Skin of body (tissue), 2 donors: Measurements from ENCODE around the gene SMNDC1. TPM values are rescaled to one million over a fixed set of nuclear protein-coding genes. Genes with fewer than 3 reads are reported as not detected.
"Not testable (repeated sequence)": the region's sequence is repeated elsewhere in the genome, so short reads cannot be mapped to it uniquely, and the experiment has no call there.

Experiments used
- DNase-seq: peaks from one replicate; lab custom pipeline; 2025; lab: John Stamatoyannopoulos, UW
- total RNA-seq: library from RNA; depleted of rRNA; stranded (reverse); fragments of >200 nt; gene quantifications from one replicate; pipeline ENCODE4 v1.2.3, GENCODE V29; 2014

The SMNDC1 gene
- total RNA-seq, 1 donor from 2014 or later: 13.8 TPM

DNA sequence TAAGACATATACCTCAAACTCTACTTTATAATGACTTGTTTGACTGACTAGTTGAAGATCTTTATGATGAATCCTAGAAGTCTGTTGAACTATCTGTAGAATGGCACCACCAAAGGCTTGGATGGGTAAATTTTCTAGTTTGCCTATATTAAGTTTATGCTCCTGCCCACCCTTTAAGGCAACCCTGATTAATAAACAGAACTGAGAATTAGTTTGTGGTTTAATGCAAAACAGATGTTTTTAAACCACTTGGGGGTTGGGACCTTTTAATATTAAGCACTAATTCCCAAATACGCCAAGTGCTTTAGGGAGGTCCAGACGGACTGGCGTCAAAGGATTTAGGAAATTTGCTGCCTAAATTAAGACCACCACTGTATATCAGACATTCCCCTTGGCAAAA is 20.5 kb downstream of the SMNDC1 start:
- no peak for DNase-seq

DNA sequence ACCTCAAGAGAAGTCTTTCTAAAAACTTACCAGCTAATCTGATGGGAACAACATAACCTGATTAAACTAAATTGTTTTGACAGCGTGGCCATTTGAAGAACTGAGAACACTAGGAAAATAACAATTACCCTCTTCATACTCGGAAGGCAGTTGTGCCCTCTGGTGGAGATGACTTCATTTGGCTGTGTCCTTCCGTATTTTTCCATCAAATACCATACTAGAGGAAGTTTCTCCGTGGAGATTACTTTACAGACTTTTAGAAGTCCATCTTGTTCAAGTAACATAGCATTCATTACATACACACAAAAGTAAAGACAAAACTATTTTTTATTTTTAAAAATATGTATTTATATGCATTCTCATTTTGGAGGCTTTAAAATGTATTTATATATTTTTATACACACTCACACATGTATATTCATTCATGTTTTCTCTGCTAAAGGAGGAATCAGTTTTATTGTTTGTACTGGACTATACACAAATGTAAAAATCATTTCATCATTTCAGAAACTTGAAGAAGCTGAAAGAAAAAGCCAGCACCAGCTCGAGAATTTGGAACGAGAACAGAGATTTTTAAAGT is 25.2 kb downstream of the SMNDC1 start:
- DNase-seq: peak; percentile 44

DNA sequence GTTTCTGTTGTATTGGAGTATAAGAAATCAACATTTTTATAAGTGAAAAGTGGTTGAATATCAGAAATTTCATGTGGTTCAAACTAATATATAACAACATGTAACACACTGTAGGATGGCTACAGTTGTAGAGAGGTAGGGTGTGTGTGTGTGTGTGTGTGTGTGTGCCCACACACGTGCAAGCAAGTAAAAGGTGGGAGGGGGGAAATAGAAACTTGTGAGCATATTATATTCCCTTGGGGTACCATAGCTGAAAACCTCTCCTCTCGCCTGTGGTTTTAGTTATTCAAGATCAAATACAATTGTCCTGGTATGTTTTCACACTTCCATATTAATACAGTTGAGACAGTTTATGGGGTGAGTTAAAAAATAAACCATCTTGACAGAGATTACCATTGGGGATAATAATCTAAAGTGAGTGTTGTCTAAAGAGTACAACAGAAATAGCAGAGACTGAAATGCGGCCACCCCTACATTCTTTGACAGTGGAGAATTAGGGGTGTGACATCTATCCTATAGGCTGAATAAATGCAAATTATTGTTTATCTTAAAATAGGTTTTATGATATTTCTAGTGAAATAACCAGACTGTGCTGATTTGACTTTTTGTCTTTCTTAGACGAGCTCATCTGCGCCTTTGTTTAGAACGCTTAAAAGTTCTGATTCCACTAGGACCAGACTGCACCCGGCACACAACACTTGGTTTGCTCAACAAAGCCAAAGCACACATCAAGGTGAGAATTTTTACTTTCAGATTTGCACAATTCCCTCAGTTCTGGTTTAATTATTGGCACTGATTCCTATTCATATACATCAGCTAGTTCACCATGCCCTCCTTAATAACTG is 25.9 kb downstream of the SMNDC1 start:
- no peak for DNase-seq

DNA sequence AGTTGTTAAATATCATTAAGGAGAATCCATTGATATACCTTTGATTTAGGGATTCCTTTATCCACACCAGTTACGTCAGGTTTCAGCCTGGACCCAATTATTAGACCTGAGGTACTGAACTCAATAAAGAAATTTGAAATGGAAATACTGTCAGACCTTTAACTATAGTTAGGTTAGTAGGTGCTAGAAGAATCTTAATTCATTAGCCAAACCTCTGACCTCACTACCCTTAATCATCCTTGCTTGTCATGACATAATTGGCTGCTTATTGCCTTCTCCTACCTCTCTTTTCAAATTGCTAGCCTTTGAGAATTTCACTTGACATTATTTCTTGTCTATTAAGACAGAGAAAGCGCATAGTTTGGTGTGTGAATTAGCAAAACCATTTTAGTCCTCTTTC is 27.1 kb downstream of the SMNDC1 start:
- DNase-seq: no peak

DNA sequence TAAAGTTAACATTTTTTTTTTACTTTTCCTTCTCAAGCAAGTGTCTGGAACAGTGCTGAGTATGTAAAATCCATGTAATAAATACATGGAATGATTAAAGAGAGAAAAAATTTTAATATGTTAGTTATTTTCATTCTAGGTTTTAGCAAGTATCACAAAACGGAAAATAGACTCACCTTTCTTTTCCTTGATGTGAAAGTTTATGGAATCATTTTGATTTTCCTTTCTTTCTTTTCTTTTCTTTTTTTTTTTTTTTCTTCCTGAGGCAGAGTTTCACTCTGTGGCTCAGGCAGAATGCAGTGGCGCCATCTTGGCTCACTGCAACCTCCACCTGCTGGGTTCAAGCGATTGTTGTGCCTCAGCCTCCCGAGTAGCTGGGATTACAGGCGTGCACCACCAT is 28.1 kb downstream of the SMNDC1 start:
- no peak for DNase-seq

DNA sequence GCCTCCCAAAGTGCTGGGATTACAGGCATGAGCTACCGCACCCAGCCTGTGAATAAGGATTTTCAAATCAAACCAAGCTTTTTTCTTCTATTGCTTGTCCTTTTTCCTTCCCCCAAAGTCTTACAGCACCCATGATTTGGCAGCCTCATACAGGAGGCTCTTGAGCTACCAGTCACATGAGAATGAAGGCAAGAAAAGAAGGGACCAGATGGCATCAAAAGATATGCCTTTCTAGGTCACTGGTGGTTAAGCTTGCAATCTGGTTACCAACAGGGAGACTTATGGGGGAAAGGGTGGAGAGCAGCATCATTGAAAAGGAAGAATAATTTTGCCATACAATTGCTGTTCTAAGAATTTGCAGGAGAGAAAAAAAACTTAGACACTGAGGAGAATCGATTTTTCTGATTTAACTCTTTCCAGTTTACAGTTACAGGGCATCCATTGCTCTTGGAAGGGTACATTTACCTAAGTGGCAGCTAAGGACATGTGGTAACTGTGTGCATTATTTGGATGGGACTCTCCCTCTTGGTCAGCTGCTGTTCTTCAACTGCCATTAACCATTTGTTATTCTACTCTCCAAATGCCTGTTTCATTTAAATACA is 29.5 kb downstream of the SMNDC1 start:
- no peak for DNase-seq

DNA sequence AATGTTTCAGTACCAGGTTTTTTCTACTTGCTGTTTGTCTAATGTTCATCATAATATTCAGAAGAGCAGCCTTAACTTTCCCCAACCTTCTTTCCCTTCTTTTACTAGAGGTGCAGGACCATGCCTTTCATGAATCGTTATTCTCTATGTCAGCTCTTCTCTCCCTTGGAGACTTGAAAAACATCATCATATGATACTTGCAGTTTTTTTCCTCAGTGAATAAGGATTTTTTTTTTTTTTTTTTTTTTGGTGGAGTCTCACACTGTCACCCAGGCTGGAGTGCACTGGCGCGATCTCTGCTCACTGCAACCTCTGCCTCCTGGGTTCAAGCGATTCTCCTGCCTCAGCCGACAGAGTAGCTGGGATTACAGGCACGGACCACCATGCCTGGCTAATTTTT is 30.1 kb downstream of the SMNDC1 start:
- DNase-seq: no peak

DNA sequence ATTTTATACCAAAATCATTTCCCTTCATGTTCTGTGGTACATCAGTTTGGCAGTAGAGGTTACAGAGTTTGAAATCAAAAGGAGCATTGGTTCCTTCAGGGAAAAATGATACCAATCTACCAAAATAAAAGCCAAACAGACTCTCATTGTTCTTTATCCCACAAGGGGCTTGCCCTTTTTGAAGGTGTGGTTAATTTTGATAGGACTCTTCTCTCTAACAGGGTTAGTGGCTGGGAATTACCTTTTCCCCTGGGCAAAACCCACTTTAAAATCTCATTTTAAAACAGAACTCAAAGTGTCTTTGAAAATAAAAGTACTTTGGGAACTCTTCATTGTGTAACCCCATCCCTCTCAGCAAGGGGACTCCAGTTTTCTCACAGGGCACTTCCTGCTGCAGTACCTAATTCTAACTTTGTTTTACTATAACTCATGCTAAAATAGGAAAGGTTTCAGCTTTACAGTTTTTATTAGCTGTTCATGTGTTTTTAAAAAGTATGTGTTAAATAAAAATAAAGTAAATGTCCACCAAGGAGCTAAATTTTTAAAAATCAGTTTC is 30.6 kb downstream of the SMNDC1 start:
- no peak for DNase-seq

DNA sequence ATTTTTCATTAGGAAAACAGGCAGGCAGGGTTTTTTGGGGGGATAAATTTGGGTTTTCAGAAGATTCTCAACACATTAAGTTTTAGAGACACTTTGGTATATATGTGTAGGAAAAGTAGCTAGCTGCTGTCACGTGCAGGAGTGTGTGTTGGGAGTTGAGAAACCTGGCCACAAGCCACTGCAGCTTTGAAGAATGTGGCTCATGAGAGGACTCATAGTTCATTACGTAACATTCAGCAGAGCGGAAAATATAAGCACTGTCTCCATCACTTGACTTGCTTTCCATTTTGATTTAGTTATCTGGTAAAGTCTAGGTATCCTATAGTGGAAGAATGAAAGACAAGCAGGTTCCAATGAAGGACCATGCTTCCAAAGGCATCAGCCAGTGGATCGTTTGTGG is 31.2 kb downstream of the SMNDC1 start:
- DNase-seq: peak; percentile 62

DNA sequence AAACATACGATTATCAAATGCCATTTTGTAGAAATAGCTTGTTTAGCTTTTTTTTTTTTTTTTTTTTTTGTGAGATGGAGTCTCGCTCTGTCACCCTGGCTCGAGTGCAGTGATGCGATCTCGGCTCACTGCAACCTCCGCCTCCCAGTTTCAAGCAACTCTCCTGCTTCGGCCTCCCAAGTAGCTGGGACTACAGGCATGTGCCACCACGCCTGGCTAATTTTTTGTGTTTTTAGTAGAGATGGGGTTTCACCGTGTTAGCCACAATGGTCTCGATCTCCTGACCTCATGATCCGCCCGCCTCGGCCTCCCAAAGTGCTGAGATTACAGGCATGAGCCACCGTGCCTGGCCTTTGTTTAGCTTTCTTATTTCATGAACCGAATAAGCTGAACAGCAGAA is 31.7 kb downstream of the SMNDC1 start:
- DNase-seq: not testable (repeated sequence)

DNA sequence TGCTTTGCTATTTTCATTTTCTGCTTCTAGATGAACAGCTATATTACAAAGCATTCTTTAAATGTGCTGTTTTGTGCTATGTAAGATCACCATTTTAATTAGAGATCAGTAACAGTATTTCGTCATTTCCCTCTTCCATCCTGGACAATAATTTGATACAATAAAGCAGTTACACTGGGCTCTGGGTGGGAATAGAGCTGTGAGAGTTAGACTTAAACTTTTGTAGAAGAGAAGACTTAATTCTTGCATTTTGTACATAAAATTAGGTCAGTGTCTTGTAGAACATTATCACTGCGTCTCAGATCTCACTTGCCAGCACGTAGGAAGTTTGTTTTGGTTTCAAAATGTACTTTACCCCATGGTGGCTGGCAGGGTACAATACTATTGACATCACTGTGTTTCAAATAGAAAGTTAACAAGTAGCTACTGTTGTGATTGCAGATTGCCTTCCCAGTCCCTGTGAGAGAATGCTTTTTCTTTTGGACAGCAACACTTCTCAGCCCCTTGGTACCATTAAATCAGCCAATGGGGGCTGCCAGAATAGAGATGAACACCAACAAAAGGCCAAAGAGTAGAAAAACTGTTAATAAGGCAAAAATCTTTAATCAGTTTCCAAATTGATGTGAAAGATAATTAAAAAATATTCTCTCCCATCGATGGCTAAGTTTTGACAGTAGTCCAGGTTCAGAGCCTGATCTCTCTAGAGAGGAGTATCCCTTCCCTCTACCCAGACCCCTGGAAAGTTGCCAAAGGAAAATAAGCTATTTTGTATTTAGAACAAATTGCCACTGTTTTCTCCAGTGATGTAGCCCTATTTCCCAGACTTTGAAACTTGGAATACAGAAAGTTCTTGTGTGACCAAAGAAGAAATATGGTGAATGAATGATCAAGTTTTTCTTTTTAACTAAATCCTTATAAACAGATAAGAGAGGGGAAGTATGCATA is 35.1 kb downstream of the SMNDC1 start:
- peak; percentile 21 for DNase-seq

DNA sequence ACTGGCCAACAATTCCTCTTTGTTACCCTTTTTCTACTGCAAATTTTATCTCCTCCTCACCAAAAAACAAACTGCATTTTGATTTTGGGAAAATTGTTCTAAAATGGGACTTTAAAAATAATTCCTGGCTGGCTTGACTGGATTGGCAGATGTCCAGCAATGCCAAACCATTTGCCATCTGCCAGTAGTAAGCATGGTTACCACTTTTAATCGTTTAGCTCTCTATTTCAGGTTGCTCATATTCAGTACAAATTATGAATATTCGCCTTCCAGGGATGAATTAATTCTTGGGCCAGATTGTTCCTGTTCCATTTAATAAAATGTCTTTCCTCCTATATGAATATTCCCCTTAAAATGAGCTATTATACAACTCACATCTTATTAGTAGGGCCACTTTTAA is 35.7 kb downstream of the SMNDC1 start:
- no peak for DNase-seq

DNA sequence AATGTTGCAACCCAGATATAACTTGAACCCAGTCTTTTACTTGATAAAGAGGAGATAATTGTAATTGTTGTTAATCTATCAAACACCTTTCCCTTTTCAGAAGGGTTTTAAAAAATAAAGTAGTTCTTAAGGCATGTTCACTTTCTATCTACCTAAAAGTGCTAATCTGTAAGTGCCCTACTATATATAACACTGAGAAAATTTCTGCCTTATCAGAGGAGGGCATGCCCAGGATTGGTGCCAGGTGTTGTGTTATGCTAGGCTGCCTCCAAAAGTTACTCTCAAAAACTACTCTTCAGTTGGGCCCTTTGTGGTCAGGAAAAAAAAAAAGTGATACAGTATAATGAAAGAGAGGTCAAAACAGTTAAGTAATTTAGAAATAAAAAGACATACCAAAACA is 36.3 kb downstream of the SMNDC1 start:
- no peak for DNase-seq

DNA sequence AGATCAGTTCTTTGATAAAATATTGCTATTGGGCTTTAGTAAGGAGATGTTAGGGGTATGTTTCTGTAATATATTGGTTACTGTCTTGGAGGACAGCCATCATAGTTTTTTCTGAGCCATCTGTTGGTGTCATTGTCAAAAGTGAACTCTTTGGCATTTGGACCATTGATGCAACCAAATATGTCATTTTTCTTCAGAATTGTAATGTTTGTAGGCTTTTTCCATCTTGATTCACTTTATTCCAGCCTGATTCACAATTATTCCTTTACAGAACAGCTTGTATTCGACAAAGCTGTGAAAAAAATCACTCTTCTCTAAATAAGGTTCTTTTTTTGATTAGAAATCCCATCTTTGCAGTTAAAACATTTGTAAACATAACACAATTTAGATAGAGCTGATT is 37.4 kb downstream of the SMNDC1 start:
- peak; percentile 15 for DNase-seq

DNA sequence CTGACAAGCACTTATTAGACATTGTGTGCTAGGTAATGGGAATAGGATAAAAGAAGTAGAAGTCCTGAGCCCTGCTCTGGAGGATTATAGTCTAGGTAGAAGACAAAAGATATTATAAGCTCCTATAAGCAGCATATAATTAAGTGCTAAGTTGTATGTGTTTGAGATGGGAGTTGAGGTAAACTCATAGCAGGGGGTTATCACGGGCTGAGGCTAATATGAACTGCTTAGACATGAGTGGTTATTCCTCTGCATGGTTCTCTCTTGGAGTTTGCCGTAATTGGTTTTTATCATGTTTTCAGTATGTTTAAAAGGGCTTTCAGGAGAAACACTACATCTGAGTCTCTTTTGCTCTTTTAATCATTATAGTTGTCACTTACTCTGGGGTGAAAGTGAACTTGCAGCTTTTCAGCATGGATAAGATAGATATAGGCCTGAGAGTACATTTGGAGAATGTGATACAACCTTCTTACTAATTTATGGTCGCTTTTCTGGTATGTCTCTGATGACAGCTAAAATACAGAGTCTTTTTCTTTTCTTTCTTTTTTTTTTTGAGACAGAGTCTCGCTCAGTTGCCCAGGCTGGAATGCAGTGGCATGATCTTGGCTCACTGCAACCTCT is 39.0 kb downstream of the SMNDC1 start:
- DNase-seq: no peak

DNA sequence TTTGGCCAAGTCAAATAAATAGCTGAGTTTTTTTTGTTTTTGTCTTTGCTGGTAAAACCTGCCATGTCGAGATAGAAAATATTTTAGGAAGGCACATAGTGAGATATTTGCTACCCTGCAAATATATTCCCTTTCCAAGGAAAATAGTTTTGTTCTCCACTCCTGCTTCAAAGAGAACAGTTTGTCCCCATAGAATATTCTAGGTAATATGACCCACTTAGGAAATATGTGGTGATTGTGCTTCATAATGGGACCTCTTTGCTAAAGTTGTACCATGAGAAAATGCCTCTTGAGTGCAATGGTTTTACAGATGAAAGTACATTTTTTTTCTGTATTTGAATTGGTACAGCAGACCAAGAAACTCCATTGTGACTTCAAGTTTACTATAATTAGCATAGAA is 41.6 kb downstream of the SMNDC1 start:
- no peak for DNase-seq

DNA sequence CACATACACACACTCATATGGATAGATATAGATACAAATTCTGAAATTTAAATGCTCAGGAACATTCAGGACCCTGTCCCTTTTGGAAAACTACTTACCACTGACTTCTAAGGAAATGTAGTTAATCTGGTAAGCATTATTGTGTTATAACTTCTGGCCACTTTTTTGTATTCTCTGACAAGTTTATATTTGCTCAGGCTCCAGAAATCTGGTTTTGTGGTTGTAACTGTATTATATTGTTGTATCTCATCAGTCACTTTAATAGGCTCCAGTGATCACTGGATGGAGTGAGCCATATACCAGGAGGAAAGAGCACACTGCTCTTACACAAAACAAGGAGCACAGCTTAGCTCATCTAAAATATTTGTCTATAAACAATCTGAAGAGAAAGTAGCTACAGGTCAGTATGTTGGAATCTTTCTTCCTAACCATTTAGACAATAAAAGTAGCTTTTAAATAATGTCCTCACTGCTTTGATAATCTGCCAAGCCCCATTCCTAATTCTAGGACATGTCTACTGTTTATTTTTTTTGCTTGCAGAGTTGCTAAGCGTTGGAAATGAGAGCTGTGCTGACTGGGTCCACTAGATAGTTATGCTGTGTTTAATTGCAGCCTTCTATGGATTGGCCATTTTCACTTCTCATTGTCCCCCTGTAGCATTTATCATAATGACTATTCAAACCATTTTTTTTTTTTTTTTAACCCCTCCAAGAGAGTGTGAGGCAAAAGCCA is 43.8 kb downstream of the SMNDC1 start:
- no peak for DNase-seq

DNA sequence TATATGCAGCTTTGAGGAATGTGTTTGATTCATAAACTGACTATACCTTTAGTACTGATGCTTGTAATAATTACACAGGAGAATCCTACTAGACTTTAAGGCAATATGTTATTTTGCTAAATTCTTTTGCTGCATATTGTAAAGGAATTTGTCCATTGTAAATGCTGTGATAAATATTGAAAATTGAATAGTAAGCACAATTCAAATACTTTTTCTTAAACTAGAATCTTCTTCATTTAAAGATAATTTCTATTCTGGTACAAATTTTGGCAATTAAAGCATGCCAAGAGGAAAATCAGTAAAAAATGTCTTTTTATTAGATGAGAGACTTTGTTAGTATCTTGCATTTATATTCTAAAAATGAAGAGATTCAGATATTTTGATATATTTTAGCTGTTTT is 45.4 kb downstream of the SMNDC1 start:
- no peak for DNase-seq

DNA sequence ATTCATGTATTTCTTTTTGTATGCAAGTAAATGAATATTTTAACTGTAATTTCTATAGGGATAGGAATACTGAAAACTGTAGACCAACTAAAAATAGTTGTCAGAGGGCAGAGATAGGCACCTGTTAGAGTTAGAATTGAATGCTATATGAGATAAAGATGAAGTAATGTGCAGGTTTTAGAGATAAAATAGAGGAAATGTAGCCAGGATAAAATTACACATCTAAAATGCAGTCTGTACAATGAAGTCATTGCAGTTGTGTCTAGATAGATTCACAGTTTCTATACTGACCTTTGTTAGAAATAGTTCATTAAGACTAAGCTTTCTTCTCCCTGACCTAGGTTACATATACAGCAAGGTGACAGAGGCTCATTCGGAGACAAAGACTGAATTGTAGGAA is 46.2 kb downstream of the SMNDC1 start:
- DNase-seq: no peak

DNA sequence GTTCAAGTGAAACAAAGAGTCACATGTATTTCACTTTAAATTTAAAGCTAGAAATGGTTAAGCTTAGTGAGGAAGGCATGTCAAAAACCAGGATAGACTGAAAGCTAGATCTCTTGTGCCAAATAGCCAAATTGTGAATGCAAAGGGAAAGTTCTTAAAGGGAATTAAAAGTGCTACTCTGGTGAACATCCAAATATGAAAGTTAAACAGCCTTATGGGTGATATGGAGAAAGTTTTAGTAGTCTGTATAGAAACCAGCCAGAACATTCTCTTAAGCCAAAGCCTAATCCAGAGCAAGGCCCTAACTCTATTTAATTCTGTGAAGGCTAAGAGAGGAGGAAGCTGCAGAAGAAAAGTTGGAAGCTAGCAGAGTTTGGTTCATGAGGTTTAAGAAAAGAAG is 50.3 kb downstream of the SMNDC1 start:
- DNase-seq: no peak
